HEK293 (cell line): ENCODE data around the gene TRABD.
A peak's percentile ranks its signal among the peaks of the same experiment; 100 is the strongest.

ENCODE experiments used
- EGR2 ChIP-seq: fragments of 450-650 bp; formaldehyde crosslinking; IDR thresholded peaks from 2 replicates; pipeline ENCODE4 v1.5.1; 2016; ENCODE audit warnings: low read depth, missing biosample characterization, missing genetic modification characterization
- GLIS1 ChIP-seq: fragments of 450-650 bp; formaldehyde crosslinking; IDR thresholded peaks from 2 replicates; pipeline ENCODE4 v1.5.1; 2016; ENCODE audit warnings: missing biosample characterization, missing genetic modification characterization
- HOXA7 ChIP-seq: sonication (generic); formaldehyde crosslinking; IDR thresholded peaks from 2 replicates; pipeline ENCODE4 v1.8.1; 2022; ENCODE audit warnings: missing genetic modification reagents, borderline replicate concordance
- HOXC10 ChIP-seq: sonication (generic); formaldehyde crosslinking; IDR thresholded peaks from 2 replicates; pipeline ENCODE4 v1.8.1; 2023; ENCODE audit warnings: mild to moderate bottlenecking, missing genetic modification reagents
- KLF1 ChIP-seq: fragments of 450-650 bp; formaldehyde crosslinking; IDR thresholded peaks from 2 replicates; pipeline ENCODE4 v1.5.1; 2016; ENCODE audit warnings: missing biosample characterization, missing genetic modification characterization
- KLF8 ChIP-seq: fragments of 450-650 bp; formaldehyde crosslinking; IDR thresholded peaks from 2 replicates; pipeline ENCODE4 v1.5.1; 2016; ENCODE audit warnings: missing biosample characterization, missing genetic modification characterization
- SALL2 ChIP-seq: fragments of 450-650 bp; formaldehyde crosslinking; IDR thresholded peaks from 2 replicates; pipeline ENCODE4 v1.5.0; 2017; ENCODE audit warnings: missing biosample characterization, mild to moderate bottlenecking, missing genetic modification characterization, borderline replicate concordance
- SP2 ChIP-seq: fragments of 450-650 bp; formaldehyde crosslinking; IDR thresholded peaks from 2 replicates; pipeline ENCODE4 v1.5.1; 2016; ENCODE audit warnings: missing biosample characterization, missing genetic modification characterization
- TRIM28 ChIP-seq: IDR thresholded peaks from 2 replicates; pipeline ENCODE4 v1.6.1; 2011; ENCODE audit warnings: low read length, control low read depth, borderline replicate concordance
- ZBTB48 ChIP-seq: fragments of 450-650 bp; formaldehyde crosslinking; IDR thresholded peaks from 2 replicates; pipeline ENCODE4 v1.5.1; 2016; ENCODE audit warnings: missing biosample characterization, missing genetic modification characterization
- ZFHX2 ChIP-seq: fragments of 450-650 bp; formaldehyde crosslinking; conservative IDR thresholded peaks from 2 replicates; pipeline ENCODE4 v1.5.1; 2016; ENCODE audit warnings: missing biosample characterization, missing genetic modification characterization
- ZNF2 ChIP-seq: fragments of 450-650 bp; formaldehyde crosslinking; IDR thresholded peaks from 2 replicates; pipeline ENCODE4 v1.5.1; 2016; ENCODE audit warnings: missing biosample characterization, missing genetic modification characterization
- ZNF514 ChIP-seq: fragments of 450-650 bp; formaldehyde crosslinking; IDR thresholded peaks from 2 replicates; pipeline ENCODE4 v1.5.1; 2016; ENCODE audit warnings: missing biosample characterization, missing genetic modification characterization
- ZNF585B ChIP-seq: fragments of 450-650 bp; formaldehyde crosslinking; IDR thresholded peaks from 2 replicates; pipeline ENCODE4 v1.5.1; 2016; ENCODE audit warnings: missing biosample characterization, missing genetic modification characterization
- ZNF660 ChIP-seq: fragments of 450-650 bp; IDR thresholded peaks from 2 replicates; pipeline ENCODE4 v1.5.1; 2018; ENCODE audit warnings: missing biosample characterization, mild to moderate bottlenecking, missing genetic modification characterization
- TF ChIP-seq, protein P1 (sequence below): fragments of 450-650 bp; formaldehyde crosslinking; IDR thresholded peaks from 2 replicates; pipeline ENCODE4 v1.5.1; 2016; ENCODE audit warnings: missing biosample characterization, missing genetic modification characterization, borderline replicate concordance
- TF ChIP-seq, protein P2 (sequence below): fragments of 450-650 bp; formaldehyde crosslinking; IDR thresholded peaks from 2 replicates; pipeline ENCODE4 v1.5.1; 2016; ENCODE audit warnings: missing biosample characterization, missing genetic modification characterization
- TF ChIP-seq, protein P3 (sequence below): fragments of 450-650 bp; formaldehyde crosslinking; IDR thresholded peaks from 2 replicates; pipeline ENCODE4 v1.5.1; 2016; ENCODE audit warnings: missing biosample characterization, missing genetic modification characterization
- TF ChIP-seq, protein P4 (sequence below): fragments of 450-650 bp; formaldehyde crosslinking; conservative IDR thresholded peaks from 2 replicates; pipeline ENCODE4 v1.5.1; 2016; ENCODE audit warnings: low read depth, missing biosample characterization, missing genetic modification characterization
- TF ChIP-seq, protein P5 (sequence below): fragments of 450-650 bp; formaldehyde crosslinking; IDR thresholded peaks from 2 replicates; pipeline ENCODE4 v1.5.1; 2016; ENCODE audit warnings: missing biosample characterization, missing genetic modification characterization

TRABD gene

DNA sequence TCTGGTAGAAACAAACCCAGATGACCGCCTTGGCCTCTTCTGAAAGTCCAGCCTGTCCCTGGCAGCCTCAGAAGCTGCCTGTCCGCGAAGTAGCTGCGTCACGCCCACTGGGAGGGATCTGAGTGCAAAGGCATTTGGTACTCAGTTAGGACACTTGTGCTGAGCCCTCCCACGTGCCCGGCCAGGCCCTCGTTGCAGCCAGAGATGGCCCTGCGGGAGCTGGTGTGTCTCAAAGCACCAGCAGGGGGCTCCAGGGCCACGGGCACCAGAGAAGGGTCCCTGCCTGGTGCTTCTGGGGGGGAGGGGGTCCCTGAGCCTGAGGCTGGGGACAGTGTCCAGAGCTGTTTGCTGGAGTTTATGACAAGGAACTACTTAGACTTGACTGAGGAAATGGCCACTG is 20.9 kb downstream of the TRABD start (continued):
- TF ChIP-seq, protein P1, sequence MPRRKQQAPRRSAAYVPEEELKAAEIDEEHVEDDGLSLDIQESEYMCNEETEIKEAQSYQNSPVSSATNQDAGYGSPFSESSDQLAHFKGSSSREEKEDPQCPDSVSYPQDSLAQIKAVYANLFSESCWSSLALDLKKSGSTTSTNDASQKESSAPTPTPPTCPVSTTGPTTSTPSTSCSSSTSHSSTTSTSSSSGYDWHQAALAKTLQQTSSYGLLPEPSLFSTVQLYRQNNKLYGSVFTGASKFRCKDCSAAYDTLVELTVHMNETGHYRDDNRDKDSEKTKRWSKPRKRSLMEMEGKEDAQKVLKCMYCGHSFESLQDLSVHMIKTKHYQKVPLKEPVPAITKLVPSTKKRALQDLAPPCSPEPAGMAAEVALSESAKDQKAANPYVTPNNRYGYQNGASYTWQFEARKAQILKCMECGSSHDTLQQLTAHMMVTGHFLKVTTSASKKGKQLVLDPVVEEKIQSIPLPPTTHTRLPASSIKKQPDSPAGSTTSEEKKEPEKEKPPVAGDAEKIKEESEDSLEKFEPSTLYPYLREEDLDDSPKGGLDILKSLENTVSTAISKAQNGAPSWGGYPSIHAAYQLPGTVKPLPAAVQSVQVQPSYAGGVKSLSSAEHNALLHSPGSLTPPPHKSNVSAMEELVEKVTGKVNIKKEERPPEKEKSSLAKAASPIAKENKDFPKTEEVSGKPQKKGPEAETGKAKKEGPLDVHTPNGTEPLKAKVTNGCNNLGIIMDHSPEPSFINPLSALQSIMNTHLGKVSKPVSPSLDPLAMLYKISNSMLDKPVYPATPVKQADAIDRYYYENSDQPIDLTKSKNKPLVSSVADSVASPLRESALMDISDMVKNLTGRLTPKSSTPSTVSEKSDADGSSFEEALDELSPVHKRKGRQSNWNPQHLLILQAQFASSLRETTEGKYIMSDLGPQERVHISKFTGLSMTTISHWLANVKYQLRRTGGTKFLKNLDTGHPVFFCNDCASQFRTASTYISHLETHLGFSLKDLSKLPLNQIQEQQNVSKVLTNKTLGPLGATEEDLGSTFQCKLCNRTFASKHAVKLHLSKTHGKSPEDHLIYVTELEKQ (tag by site-specific recombination) = no peak
- TF ChIP-seq ZNF2 = 0 out of 2 replicates have a peak, but pooled peaks have one; percentile 31
- TF ChIP-seq EGR2 (tag by site-specific recombination) = peak; percentile 50; the same call in 1 of the 2 replicates
- TF ChIP-seq HOXA7 = no peak
- TF ChIP-seq ZNF660 (tag by site-specific recombination) = no peak
- no peak for TF ChIP-seq KLF8
- TF ChIP-seq, protein P2, sequence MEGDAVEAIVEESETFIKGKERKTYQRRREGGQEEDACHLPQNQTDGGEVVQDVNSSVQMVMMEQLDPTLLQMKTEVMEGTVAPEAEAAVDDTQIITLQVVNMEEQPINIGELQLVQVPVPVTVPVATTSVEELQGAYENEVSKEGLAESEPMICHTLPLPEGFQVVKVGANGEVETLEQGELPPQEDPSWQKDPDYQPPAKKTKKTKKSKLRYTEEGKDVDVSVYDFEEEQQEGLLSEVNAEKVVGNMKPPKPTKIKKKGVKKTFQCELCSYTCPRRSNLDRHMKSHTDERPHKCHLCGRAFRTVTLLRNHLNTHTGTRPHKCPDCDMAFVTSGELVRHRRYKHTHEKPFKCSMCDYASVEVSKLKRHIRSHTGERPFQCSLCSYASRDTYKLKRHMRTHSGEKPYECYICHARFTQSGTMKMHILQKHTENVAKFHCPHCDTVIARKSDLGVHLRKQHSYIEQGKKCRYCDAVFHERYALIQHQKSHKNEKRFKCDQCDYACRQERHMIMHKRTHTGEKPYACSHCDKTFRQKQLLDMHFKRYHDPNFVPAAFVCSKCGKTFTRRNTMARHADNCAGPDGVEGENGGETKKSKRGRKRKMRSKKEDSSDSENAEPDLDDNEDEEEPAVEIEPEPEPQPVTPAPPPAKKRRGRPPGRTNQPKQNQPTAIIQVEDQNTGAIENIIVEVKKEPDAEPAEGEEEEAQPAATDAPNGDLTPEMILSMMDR (tag by site-specific recombination) = peak; percentile 66
- no peak for TF ChIP-seq GLIS1 (tag by site-specific recombination)
- TF ChIP-seq ZBTB48 = no peak
- peak; percentile 52; the same call in 1 of the 2 replicates for TF ChIP-seq ZFHX2 (tag by site-specific recombination)
- TF ChIP-seq ZNF514 = no peak
- no peak for TF ChIP-seq TRIM28
- TF ChIP-seq ZNF585B = no peak
- TF ChIP-seq HOXC10 (CRISPR knock-in tag) = no peak
- no peak for TF ChIP-seq KLF1 (tag by site-specific recombination)
- no peak for TF ChIP-seq SALL2 (tag by site-specific recombination)
- TF ChIP-seq SP2 (tag by site-specific recombination) = peak; percentile 20; the same call in 1 of the 2 replicates
- TF ChIP-seq, protein P3, sequence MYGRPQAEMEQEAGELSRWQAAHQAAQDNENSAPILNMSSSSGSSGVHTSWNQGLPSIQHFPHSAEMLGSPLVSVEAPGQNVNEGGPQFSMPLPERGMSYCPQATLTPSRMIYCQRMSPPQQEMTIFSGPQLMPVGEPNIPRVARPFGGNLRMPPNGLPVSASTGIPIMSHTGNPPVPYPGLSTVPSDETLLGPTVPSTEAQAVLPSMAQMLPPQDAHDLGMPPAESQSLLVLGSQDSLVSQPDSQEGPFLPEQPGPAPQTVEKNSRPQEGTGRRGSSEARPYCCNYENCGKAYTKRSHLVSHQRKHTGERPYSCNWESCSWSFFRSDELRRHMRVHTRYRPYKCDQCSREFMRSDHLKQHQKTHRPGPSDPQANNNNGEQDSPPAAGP (tag by site-specific recombination) = no peak
- TF ChIP-seq, protein P4, sequence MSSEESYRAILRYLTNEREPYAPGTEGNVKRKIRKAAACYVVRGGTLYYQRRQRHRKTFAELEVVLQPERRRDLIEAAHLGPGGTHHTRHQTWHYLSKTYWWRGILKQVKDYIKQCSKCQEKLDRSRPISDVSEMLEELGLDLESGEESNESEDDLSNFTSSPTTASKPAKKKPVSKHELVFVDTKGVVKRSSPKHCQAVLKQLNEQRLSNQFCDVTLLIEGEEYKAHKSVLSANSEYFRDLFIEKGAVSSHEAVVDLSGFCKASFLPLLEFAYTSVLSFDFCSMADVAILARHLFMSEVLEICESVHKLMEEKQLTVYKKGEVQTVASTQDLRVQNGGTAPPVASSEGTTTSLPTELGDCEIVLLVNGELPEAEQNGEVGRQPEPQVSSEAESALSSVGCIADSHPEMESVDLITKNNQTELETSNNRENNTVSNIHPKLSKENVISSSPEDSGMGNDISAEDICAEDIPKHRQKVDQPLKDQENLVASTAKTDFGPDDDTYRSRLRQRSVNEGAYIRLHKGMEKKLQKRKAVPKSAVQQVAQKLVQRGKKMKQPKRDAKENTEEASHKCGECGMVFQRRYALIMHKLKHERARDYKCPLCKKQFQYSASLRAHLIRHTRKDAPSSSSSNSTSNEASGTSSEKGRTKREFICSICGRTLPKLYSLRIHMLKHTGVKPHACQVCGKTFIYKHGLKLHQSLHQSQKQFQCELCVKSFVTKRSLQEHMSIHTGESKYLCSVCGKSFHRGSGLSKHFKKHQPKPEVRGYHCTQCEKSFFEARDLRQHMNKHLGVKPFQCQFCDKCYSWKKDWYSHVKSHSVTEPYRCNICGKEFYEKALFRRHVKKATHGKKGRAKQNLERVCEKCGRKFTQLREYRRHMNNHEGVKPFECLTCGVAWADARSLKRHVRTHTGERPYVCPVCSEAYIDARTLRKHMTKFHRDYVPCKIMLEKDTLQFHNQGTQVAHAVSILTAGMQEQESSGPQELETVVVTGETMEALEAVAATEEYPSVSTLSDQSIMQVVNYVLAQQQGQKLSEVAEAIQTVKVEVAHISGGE (tag by site-specific recombination) = no peak
- TF ChIP-seq, protein P5, sequence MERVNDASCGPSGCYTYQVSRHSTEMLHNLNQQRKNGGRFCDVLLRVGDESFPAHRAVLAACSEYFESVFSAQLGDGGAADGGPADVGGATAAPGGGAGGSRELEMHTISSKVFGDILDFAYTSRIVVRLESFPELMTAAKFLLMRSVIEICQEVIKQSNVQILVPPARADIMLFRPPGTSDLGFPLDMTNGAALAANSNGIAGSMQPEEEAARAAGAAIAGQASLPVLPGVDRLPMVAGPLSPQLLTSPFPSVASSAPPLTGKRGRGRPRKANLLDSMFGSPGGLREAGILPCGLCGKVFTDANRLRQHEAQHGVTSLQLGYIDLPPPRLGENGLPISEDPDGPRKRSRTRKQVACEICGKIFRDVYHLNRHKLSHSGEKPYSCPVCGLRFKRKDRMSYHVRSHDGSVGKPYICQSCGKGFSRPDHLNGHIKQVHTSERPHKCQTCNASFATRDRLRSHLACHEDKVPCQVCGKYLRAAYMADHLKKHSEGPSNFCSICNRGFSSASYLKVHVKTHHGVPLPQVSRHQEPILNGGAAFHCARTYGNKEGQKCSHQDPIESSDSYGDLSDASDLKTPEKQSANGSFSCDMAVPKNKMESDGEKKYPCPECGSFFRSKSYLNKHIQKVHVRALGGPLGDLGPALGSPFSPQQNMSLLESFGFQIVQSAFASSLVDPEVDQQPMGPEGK (tag by site-specific recombination) = peak; percentile 45
